ENCODE data around the gene C10orf67. TPM values are rescaled to one million over a fixed set of nuclear protein-coding genes. Genes with fewer than 3 reads are reported as not detected.
A peak's percentile ranks its signal among the peaks of the same experiment; 100 is the strongest.

C10orf67 gene
- total RNA-seq, 1 donor from 2014 or later, result not detected

GRCh38 chr10:23331567-23332301, 12.9 kb downstream of the C10orf67 start:
- no peak for DNase-seq (ENCODE audit: extremely low spot score, unreplicated experiment)
- H3K9me3 Mint-ChIP-seq (ENCODE audit: unreplicated experiment), result no peaks in the 10 kb centered on the region
- H3K4me3 Mint-ChIP-seq (ENCODE audit: unreplicated experiment), result no peak overlapping the region
- H3K27ac Mint-ChIP-seq (ENCODE audit: unreplicated experiment), result peak overlapping the region; percentile 40
- no peak for TF ChIP-seq CTCF (IDR thresholded peaks at IDR 0.05)
- H3K27me3 Mint-ChIP-seq (ENCODE audit: unreplicated experiment), result peaks cover under 1% of the 10 kb centered on the region
- H3K4me1 Mint-ChIP-seq (ENCODE audit: unreplicated experiment), result peaks cover 8% of the 10 kb centered on the region
- no peaks in the 10 kb centered on the region for H3K36me3 Mint-ChIP-seq (ENCODE audit: unreplicated experiment)

GRCh38 chr10:23330948-23331347, 13.6 kb downstream of the C10orf67 start:
- Mint-ChIP-seq H3K27ac (ENCODE audit: unreplicated experiment) (no peak overlapping the region), H3K4me1 (ENCODE audit: unreplicated experiment) (peaks cover 10% of the 10 kb centered on the region), H3K36me3 (ENCODE audit: unreplicated experiment) (no peaks in the 10 kb centered on the region), H3K9me3 (ENCODE audit: unreplicated experiment) (no peaks in the 10 kb centered on the region), H3K27me3 (ENCODE audit: unreplicated experiment) (peaks cover 3% of the 10 kb centered on the region), H3K4me3 (ENCODE audit: unreplicated experiment) (no peak overlapping the region)
- TF ChIP-seq CTCF (IDR thresholded peaks at IDR 0.05), result no peak
- DNase-seq (ENCODE audit: extremely low spot score, unreplicated experiment), result no peak

- Mint-ChIP-seq H3K36me3 (ENCODE audit: unreplicated experiment) (no peaks in the 10 kb centered on the region), H3K4me3 (ENCODE audit: unreplicated experiment) (no peak overlapping the region), H3K27me3 (ENCODE audit: unreplicated experiment) (peaks cover 9% of the 10 kb centered on the region), H3K27ac (ENCODE audit: unreplicated experiment) (no peak overlapping the region), H3K4me1 (ENCODE audit: unreplicated experiment) (peaks cover 5% of the 10 kb centered on the region), H3K9me3 (ENCODE audit: unreplicated experiment) (no peaks in the 10 kb centered on the region)
- no peak for TF ChIP-seq CTCF (IDR thresholded peaks at IDR 0.05)
- DNase-seq (ENCODE audit: extremely low spot score, unreplicated experiment), result no peak
Measured at GRCh38 chr10:23326544-23327307, 17.9 kb downstream of the C10orf67 start.

- DNase-seq (ENCODE audit: extremely low spot score, unreplicated experiment), result no peak
- H3K36me3 Mint-ChIP-seq (ENCODE audit: unreplicated experiment), result no peaks in the 10 kb centered on the region
- peaks cover 9% of the 10 kb centered on the region for H3K27me3 Mint-ChIP-seq (ENCODE audit: unreplicated experiment)
- H3K4me3 Mint-ChIP-seq (ENCODE audit: unreplicated experiment), result no peak overlapping the region
- no peak overlapping the region for H3K27ac Mint-ChIP-seq (ENCODE audit: unreplicated experiment)
- no peak for TF ChIP-seq CTCF (IDR thresholded peaks at IDR 0.05)
- H3K4me1 Mint-ChIP-seq (ENCODE audit: unreplicated experiment), result peaks cover 3% of the 10 kb centered on the region
- H3K9me3 Mint-ChIP-seq (ENCODE audit: unreplicated experiment), result no peaks in the 10 kb centered on the region
Measured at GRCh38 chr10:23325132-23325531, 19.5 kb downstream of the C10orf67 start.

GRCh38 chr10:23324351-23324750, 20.2 kb downstream of the C10orf67 start:
- H3K4me3 Mint-ChIP-seq (ENCODE audit: unreplicated experiment), result no peak overlapping the region
- peaks cover 9% of the 10 kb centered on the region for H3K27me3 Mint-ChIP-seq (ENCODE audit: unreplicated experiment)
- no peak for TF ChIP-seq CTCF (IDR thresholded peaks at IDR 0.05)
- peaks cover 3% of the 10 kb centered on the region for H3K4me1 Mint-ChIP-seq (ENCODE audit: unreplicated experiment)
- H3K36me3 Mint-ChIP-seq (ENCODE audit: unreplicated experiment), result no peaks in the 10 kb centered on the region
- DNase-seq (ENCODE audit: extremely low spot score, unreplicated experiment), result no peak
- no peaks in the 10 kb centered on the region for H3K9me3 Mint-ChIP-seq (ENCODE audit: unreplicated experiment)
- no peak overlapping the region for H3K27ac Mint-ChIP-seq (ENCODE audit: unreplicated experiment)
